ENCODE measurements around the gene ABHD13. TPM values are rescaled to one million over a fixed set of nuclear protein-coding genes. Genes with fewer than 3 reads are reported as not detected.

The ABHD13 gene
- 10 to 100 TPM in 2 of 4 donors, 1 to 10 TPM in 2; 9.0 to 15.3 (median 11.3) TPM for total RNA-seq

DNA sequence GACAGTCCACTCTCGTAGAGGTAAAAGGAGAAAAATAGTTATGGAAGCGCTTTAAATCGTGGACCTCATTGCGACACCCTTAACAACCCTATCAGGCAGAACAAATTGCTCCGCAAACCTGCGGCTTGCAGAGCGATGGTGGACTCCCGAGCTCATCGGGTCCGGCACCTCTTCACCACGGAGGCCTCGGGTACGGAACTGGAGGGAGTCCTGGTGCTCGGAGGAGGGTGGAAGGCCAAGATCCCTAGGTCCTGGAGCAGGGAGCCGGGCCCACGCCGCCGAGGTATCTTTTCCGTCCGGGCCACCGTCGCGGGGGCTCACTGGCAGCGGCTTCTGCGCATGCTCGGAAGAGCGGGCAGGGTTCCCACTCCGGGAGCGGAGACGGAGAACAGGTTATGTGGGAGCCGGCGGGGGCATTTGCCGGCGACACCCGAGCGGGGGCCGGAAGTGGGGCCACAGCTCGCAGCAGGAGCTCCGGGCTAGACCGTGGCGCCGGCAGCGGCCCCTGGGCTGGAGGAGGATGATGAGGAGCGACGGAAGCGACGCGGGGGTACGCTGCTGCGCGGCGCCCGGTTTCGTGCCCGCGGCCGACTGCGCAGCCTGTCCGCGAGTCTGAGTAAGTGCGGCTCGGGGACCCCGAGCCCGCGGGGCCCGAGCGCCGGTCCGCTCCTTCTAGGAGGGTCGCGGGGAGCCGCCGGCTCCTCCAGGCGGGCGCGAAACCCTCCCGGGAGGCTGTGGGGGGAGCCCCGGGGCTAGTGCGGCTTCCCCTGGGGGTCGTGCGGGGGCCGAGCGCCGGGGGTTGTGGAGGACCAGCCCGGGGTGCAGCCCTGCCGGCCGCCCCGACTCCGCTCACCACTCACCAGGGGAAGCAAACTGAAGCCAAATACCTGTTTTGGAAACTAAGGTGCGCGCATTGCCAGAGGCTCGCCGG lies at the start of gene ABHD13:
TSS of gene ABHD13 (plus strand) at position 349 of the 931 bp plus-strand sequence. CDS start 10,827 bp downstream, outside the sequence.
- TF ChIP-seq CTCF (IDR thresholded peaks at IDR 0.05) = no peak

DNA sequence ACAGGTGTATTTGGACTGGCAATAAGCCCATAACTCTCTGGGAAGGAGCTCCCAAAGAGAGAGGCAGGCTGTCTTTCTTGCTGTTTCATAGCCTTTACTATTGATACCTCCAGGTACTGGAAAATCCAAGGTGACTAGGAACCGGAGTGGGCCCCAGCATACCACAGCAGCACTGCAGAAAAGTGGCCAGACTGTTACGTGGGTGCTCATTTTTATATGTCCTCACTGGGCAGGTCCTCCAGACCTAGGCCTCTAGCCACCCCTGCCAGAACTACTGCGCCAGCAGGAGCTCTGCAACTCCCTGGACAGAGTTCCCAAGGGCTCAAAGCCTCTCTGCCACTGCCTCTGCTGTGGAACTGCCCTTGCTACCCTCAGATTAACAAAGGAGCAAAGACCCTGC lies 49.3 kb upstream of the ABHD13 start:
- no peak for ATAC-seq (ENCODE audit: low FRiP score)
- no peak for TF ChIP-seq CTCF (IDR thresholded peaks at IDR 0.05)

More for the DNA sequence above, at the start of gene ABHD13:
- ATAC-seq (ENCODE audit: low FRiP score) (peak; percentile 96), DNase-seq (ENCODE audit: low spot score) (peak; percentile 67)

GRCh38 chr13:108176685-108177274 lies 41.4 kb upstream of the ABHD13 start:
- no peak for ATAC-seq (ENCODE audit: low FRiP score)

More for the DNA sequence above, 49.3 kb upstream of the ABHD13 start:
- DNase-seq (ENCODE audit: low spot score) = no peak

DNA sequence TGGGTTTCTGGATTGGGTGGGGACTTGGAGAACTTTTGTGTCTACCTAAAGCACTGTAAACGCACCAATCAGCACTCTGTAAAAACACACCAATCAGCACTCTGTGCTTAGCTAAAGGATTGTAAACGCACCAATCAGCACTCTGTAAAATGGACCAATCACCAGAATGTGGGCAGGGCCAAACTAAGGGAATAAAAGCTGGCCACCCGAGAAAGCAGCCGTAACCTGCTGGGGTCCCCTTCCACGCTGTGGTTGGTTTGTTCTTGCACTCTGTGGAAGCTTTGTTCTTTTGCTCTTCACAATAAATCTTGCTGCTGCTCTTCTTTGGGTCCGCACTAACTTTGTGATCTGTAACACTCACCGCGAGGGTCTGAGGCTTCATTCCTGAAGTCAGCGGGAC lies 40.1 kb upstream of the ABHD13 start:
- no peak for TF ChIP-seq CTCF (IDR thresholded peaks at IDR 0.05)
- ATAC-seq (ENCODE audit: low FRiP score) = no peak
- no peak for DNase-seq (ENCODE audit: low spot score)

More at GRCh38 chr13:108176685-108177274, 41.4 kb upstream of the ABHD13 start:
- TF ChIP-seq CTCF (IDR thresholded peaks at IDR 0.05) = no peak
- no peak for DNase-seq (ENCODE audit: low spot score)

DNA sequence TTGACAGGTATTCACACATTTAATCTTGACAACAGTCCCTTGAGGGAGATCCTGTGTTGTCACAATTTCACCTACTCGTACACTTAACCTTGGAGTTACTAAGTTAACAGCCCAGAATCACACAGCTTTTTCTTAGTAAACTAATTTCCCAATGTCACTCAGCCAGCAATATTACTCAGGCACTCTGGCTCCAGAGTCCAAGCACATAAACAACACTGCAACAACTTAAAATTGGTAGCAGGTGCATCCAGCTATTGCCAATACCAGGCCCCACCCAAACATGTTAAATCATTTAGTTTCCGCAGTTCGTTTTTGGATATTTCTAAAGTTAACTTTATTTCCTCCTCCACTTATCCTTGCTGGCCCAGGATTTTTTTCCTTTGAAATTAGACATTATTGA lies 35.5 kb upstream of the ABHD13 start:
- DNase-seq (ENCODE audit: low spot score) = no peak
- no peak for ATAC-seq (ENCODE audit: low FRiP score)
- no peak for TF ChIP-seq CTCF (IDR thresholded peaks at IDR 0.05)

DNA sequence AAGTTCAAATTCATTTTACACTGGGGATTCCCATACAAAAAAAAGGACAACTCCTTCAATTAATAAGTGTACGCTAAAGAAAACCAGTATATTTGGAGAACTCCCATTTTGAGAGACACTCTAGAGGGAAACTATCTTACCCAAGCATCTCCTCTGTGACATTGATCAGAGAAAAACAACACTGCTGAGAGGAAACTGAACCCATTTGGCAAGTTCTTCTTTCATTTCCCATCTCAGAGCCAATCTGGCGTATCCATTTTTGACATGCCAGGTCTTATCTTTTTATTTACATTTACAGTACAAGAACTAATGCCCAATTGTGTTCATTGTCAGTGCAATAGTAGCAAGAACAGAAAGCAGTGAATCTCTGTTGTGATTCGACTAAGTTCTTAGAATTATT lies 33.0 kb upstream of the ABHD13 start:
- ATAC-seq (ENCODE audit: low FRiP score) (no peak), DNase-seq (ENCODE audit: low spot score) (no peak)
- no peak for TF ChIP-seq CTCF (IDR thresholded peaks at IDR 0.05)
